ENCODE data around the gene HNRNPK.

HNRNPK gene

DNA sequence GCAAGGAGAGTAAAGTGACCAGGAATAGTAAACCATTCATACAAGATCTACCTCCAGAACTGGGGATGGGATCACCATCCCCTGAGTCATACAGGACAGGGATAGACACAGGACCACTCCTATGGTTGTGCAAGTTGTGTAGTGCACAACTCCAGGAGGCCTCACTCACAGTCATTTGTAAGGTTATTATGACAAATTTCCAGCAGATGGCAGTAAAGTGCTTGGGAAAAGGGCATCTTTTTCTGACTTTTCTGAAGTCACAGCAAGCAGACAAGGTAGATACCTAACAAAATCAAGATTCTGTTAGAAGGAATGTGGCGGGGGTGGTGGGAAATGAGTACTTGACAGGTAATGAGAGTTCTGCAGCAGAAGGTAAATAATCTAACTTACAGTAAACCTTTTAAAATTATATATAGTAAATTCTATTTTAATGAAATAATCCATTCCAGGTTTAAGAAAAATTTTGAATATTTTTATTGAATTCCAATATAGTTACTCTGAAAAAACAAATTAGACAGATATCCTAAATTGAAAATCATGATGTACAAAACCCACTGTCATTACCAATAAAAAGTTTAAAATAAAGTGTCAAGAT, 42.1 kb downstream of the HNRNPK start:
- no peak overlapping the region for H3K4me3 ChIP-seq (ENCODE audit: low read depth, low read length)
- no peak for DNase-seq (ENCODE audit: low read depth)

DNA sequence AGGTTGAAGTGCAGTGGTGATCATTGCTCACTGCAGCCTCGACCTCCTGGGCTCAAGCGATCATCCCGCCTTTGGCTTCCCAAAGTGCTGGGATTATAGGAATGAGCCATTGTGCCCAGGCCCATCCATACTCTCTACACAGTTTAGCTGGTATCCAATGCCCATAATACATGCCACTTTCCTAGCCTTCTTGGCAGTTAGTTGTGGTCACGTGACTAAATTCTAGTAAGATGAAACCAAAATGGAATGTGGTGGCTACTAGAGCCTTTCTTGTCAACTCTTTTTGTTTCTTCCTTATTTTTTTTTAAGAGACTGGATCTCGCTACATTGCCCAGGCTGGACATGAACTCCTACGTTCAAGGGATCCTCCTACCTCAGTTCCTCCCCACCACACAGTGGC, 43.5 kb downstream of the HNRNPK start:
- no peak overlapping the region for H3K4me3 ChIP-seq (ENCODE audit: low read depth, low read length)
- DNase-seq (ENCODE audit: low read depth): no peak

- DNase-seq (ENCODE audit: low read depth): peak; percentile 58
- no peak overlapping the region for H3K4me3 ChIP-seq (ENCODE audit: low read depth, low read length)
Observed at GRCh38 chr9:83935276-83935935, 44.6 kb downstream of the HNRNPK start.

- DNase-seq (ENCODE audit: low read depth): peak; percentile 81
- no peak overlapping the region for H3K4me3 ChIP-seq (ENCODE audit: low read depth, low read length)
Observed at GRCh38 chr9:83934569-83935275, 45.3 kb downstream of the HNRNPK start.

GRCh38 chr9:83933790-83934189, 46.2 kb downstream of the HNRNPK start:
- H3K4me3 ChIP-seq (ENCODE audit: low read depth, low read length): no peak overlapping the region
- peak; percentile 72 for DNase-seq (ENCODE audit: low read depth)

DNA sequence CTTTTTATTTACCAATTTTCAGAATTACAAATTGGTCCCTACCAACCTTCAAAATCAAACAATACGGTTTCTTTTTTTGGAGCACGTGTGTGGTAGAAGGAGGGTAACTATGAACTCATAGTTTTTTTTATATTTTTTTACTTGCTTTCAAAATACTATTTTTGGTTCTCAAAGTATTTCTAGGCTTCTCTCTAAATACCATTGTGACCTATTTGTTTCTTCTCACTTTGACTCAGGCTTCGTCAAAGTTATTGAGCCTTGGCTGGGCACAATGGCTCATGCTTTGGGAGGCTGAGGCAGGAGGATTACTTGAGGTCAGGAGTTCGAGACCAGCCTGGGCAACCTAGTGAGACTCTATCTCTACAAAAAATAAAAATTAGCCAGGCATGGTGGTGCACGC, 47.2 kb downstream of the HNRNPK start:
- H3K4me3 ChIP-seq (ENCODE audit: low read depth, low read length): no peak overlapping the region
- DNase-seq (ENCODE audit: low read depth): no peak

GRCh38 chr9:83932011-83932410, 48.0 kb downstream of the HNRNPK start:
- DNase-seq (ENCODE audit: low read depth): no peak

GRCh38 chr9:83930881-83931280, 49.1 kb downstream of the HNRNPK start:
- no peak for DNase-seq (ENCODE audit: low read depth)
- no peak overlapping the region for H3K4me3 ChIP-seq (ENCODE audit: low read depth, low read length)

More at GRCh38 chr9:83932011-83932410, 48.0 kb downstream of the HNRNPK start:
- H3K4me3 ChIP-seq (ENCODE audit: low read depth, low read length): no peak overlapping the region

GRCh38 chr9:83927591-83927990, 52.4 kb downstream of the HNRNPK start:
- H3K4me3 ChIP-seq (ENCODE audit: low read depth, low read length): no peak overlapping the region
- DNase-seq (ENCODE audit: low read depth): no peak

DNA sequence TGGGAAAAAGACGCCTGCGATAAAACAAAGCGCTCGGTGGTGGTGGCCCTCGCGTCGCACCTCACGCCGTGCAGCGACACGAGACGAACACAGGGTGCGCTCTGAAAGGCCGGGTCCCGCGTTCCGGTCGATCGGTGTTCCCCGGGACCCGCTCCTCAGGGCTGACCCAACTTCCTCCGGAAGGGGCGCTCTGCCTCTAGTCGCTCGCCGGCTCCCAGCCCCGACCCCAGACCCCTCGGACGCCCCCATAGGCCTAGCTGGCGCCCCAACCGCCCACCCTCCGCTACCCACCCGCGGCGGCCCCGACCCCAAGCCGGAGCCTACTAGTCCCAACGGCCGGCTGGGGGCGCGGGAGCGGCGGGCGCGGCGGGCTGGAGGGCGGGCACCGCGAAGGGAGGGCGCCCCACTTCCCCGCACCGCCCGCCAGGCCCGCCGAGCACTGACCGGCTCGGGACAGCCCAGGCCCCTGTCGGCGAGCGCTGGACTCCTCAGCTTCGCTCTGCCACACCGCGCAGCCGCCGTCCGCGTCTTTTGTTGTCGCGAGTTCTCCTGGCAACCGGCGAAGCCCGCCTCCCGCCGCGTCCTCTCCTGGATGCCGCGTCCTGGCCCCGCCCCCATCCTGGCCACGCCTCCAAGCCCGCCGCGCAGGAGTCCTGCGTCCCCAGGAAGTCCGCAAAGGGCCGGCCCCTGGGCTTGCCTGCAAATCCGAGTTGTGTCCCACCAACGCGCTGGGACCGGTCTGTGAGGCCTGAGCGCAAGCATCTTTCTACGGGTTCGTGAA, 58.9 kb downstream of the HNRNPK start, which contains the start of gene KIF27:
Gene KIF27, minus strand, starts transcription at position 506 of the 781 bp plus-strand sequence. CDS start 5,841 bp downstream, outside the sequence.
- peak; percentile 91 for DNase-seq (ENCODE audit: low read depth)
- peak within 1 kb of the TSS; percentile 66 for H3K4me3 ChIP-seq (ENCODE audit: low read depth, low read length)

DNA sequence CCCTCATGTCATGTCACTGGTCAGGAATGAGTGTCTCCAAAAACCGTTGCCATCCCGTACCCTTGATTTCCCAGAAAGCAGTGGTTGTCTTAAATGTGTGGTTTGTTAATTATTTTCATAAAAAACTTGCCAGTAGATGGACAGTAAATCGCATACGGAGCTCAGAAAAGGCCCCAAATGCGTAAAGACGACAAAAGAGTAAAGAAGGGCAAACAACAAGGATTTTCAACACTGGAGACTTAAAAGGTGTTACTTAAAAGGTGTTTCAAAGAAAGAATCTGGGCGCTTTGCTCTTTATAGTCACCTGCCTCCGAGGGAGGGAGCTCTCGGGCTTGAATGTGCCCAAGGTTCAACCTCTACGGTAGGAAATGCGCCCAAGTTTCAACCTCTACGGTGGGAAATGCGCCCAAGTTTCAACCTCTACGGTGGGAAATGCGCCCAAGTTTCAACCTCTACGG, 59.5 kb downstream of the HNRNPK start:
- peak overlapping the region; percentile 66 for H3K4me3 ChIP-seq (ENCODE audit: low read depth, low read length)
- no peak for DNase-seq (ENCODE audit: low read depth)

DNA sequence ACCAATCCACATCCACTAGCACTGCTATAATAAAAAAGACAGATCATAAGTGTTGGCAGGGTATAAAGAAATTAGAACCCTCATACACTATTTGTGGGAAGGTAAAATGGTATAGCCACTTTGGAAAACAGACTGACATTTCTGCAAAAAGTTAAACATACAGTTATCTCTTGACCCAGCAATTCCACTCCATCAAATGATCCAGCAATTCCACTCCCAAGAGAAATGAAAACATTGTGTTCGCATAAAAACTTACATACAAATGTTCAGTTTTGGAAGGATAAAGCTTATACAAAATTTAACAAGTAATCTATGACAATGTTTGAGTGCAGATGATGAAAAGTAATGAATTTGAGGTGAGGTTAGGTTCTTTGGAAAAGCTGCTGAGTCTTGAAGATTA, 60.9 kb downstream of the HNRNPK start:
- no peak overlapping the region for H3K4me3 ChIP-seq (ENCODE audit: low read depth, low read length)
- no peak for DNase-seq (ENCODE audit: low read depth)

Measured in skeletal muscle cell (primary cell).